GM13977 (cell line): ENCODE data around the gene FSTL5.
"Not testable (repeated sequence)": the region's sequence is repeated elsewhere in the genome, so short reads cannot be mapped to it uniquely, and the experiment has no call there.

Experiments used
- DNase-seq: peaks from one replicate; pipeline ENCODE4 v3.0.0; 2012; ENCODE audit warnings: low spot score
- in situ Hi-C: fragments of 300-500 bp; cut with MboI; formaldehyde crosslinking; loops from one replicate; pipeline ENCODE4 v1.12.0; 2022; ENCODE audit warnings: low sequenced_read_pairs, low pct_unique_long_range_greater_than_20kb, mixed read lengths, inconsistent platforms; ENCODE audit not compliant: unreplicated experiment
- TF ChIP-seq, protein P1 (sequence below): IDR thresholded peaks from 2 replicates; pipeline ENCODE4 v1.5.1; 2012; ENCODE audit warnings: mild to moderate bottlenecking, control low read depth; ENCODE audit not compliant: insufficient read depth; ENCODE audit errors: extremely low read depth, missing control alignments

The FSTL5 gene

DNA sequence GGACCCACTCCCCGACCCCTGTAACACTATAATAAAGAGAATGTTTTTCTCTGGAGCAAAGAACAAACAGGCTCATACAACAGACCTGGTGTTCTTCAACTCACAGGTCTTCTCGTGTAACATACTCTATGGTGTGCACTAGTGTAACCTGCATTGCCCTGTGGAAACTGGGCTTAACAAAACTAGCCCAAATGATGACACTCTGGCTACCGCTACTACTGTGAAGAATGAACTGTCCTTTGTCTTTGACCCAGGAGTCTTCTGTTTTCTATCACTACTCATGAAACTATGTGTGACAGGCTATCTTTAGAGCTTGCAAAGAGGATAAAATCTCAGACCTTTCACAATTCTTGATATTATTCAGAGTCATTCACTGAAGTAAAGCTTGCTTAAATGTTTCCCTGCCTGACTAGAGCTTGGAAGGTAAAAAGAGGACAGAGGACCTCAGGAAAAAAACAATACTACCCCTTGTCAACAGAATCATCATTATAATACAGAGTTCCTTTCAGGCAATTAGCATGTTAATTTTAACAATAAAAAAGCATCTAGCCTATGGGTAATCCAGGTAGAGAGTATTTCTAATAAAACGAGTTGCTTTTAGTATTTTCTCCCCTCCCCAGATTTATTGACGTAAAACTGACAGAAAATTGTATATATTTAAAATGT is 59.2 kb downstream of the FSTL5 start:
- DNase-seq: no peak
- in situ Hi-C loops: no loop called here
- TF ChIP-seq, protein P1, sequence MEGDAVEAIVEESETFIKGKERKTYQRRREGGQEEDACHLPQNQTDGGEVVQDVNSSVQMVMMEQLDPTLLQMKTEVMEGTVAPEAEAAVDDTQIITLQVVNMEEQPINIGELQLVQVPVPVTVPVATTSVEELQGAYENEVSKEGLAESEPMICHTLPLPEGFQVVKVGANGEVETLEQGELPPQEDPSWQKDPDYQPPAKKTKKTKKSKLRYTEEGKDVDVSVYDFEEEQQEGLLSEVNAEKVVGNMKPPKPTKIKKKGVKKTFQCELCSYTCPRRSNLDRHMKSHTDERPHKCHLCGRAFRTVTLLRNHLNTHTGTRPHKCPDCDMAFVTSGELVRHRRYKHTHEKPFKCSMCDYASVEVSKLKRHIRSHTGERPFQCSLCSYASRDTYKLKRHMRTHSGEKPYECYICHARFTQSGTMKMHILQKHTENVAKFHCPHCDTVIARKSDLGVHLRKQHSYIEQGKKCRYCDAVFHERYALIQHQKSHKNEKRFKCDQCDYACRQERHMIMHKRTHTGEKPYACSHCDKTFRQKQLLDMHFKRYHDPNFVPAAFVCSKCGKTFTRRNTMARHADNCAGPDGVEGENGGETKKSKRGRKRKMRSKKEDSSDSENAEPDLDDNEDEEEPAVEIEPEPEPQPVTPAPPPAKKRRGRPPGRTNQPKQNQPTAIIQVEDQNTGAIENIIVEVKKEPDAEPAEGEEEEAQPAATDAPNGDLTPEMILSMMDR: no peak

DNA sequence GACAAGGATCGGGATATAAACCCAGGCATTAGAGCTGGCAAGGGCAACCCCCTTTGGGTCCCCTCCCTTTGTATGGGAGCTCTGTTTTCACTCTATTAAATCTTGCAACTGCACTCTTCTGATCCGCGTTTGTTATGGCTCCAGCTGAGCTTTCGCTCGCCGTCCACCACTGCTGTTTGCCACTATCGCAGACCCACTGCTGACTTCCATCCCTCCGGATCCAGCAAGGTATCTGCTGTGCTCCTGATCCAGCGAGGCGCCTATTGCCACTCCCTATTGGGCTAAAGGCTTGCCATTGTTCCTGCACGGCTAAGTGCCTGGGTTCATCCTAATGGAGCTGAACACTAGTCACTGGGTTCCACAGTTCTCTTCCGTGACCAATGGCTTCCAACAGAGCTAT is 59.9 kb downstream of the FSTL5 start:
- DNase-seq, in situ Hi-C loops: not testable (repeated sequence)

DNA sequence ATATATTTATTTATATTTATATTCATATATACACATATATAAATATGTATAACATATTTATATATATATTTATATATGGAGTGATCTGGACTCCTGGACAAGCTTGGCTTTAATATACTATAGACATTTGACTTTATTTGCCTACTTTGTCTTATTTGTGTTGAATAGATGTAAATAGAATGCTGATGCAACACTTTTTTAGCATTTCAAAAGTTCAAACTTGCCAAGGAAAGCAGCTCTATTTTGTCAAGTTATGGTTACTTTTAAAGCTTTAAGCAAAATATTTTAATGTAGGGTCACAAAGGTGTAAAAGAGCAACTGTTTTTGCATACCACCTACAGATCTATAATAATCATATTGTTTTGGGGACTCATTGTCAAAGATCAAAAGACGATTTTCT is 61.1 kb downstream of the FSTL5 start:
- no peak for DNase-seq
- in situ Hi-C loops: no loop called here
- TF ChIP-seq, protein P1: no peak

DNA sequence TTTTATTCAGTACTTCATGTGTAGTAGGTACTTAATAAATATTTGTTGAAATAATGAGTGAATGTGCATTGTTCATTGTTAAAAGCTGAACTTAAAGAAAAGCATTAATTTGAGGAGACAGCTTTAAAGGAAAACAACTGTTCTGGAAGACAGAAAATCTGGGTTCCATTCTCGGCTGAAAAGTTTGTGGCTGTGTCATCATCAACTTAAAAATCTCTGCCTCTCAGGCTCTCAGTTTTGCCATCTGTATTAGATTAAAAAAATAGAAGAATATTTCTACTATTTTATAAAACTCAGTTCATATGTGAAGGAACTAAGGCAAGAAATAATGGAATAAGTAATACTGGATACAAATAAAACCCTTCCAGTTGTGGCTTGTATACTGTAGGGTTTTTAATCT is 62.5 kb downstream of the FSTL5 start:
- TF ChIP-seq, protein P1: no peak
- DNase-seq: no peak
- in situ Hi-C loops: no loop called here

DNA sequence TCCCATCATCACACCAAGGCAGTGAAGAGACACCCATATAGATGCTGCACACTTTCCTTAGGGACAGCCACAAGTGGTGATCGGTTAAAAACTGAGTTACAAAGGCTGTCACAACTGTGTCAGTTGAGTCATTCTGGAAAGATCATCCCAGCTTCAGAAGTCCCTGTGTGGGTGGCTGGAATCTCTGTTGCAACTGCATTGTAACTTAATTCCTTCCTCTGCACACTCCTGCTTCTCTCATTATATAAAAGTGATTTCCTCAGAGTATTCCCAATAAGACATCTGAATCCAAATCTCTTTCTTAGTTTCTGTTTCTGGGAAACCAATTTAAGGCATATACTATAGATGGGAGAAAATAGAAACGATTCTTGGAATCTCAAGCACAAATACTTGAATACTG is 88.1 kb downstream of the FSTL5 start:
- DNase-seq: no peak
- TF ChIP-seq, protein P1: no peak
- in situ Hi-C loops: no loop called here

DNA sequence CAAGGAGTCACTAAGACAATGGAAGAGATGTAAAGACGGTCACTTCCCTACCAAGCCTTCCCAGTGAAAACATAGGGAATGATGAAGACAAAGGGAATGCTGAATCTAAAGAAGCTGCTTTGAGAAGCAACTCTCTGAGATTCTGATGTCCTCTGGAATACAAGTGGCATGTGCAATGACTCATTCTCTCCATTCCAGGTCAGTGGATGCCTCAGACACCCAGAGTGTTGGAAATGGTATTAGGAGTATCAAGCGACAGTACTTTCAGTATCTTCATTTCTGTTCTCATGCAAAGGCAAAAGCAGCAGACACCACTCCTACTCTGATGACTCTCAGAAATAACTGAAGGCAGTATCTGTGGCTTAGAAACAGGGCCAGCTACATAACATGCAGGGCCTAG is 102.6 kb downstream of the FSTL5 start:
- in situ Hi-C loops: no loop called here
- TF ChIP-seq, protein P1: no peak
- DNase-seq: no peak

DNA sequence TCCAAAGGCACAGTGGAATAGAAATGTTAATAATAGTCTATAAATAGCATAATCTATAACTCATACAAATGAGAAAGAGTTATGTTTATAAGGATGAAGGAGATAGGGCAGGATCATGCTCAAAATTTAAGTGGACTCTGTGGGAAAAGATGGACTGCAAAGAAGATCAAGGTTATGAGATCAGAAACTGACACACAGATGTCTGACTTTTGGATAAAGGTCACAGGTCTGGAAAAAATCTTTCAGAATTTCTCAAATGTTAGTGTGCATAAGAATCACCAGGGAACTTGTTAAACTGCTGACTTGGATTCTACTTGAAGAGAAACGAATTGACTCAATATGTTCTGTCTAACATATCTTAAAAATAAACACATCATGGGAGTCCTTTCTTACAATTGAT is 104.1 kb downstream of the FSTL5 start:
- in situ Hi-C loops: no loop called here
- TF ChIP-seq, protein P1: no peak
- DNase-seq: no peak
